K562 (cell line): ENCODE measurements around the gene DMBT1. TPM values are rescaled to one million over a fixed set of nuclear protein-coding genes. Genes with fewer than 3 reads are reported as not detected.

ENCODE experiments used
- ATAC-seq: fragments of 200-7000 bp; cut with Tn5 transposase; 3 replicates; pipeline ENCODE4 v1.9.1; 2020; ENCODE audit warnings: moderate library complexity
- BruUV-seq: library from RNA; stranded (reverse); fragments of 400-500 nt; replicated peaks from 2 replicates; lab custom pipeline; 2021; lab: Mats Ljungman, UMichigan
- CTCF ChIA-PET: fragments of 300-600 bp; formaldehyde crosslinking; extraction: SDS; loops from one replicate; lab custom pipeline; 2021; ENCODE audit warnings: low intra/inter-chr PET ratio; lab: Yijun Ruan, JAX
- POLR2A ChIA-PET: fragments of 300-600, 350-650 bp; sonication (Branson Sonifier 250); formaldehyde crosslinking; extraction: SDS; loops from one replicate; lab custom pipeline; 2021; ENCODE audit warnings: antibody characterized with exemption, inconsistent platforms; lab: Yijun Ruan, JAX
- DNase-seq, 4 experiments: peaks; one replicate each; pipeline versions ENCODE4 v3.0.0 to v3.0.0-alpha.2; 2011 to 2018; ENCODE audit warnings: low spot score in 3 of 4, mixed read lengths in 3 of 4; ENCODE audit errors: extremely low read depth in 1 of 4
- FAIRE-seq: peaks from 2 replicates; lab custom pipeline; 2011; peaks lifted over from hg19 to GRCh38; lab: Jason Lieb, UNC
- H2AFZ ChIP-seq: 2 replicates; pipeline ENCODE4 v1.6.0; 2011; ENCODE audit warnings: low read depth, low read length, control low read depth, inconsistent platforms
- H3K27ac ChIP-seq: fragments of 200-600 bp; 3 replicates; pipeline ENCODE4 v1.8.0; 2011; ENCODE audit warnings: low read depth, mild to moderate bottlenecking, control low read depth, inconsistent platforms, low read length, moderate library complexity, mixed read lengths; ENCODE audit errors: extremely low read depth
- H3K27me3 ChIP-seq, 2 experiments: fragments of 300-600 bp in 1 of 2; 2 replicates in 1 of 2; 3 replicates in 1 of 2; pipeline versions ENCODE4 v1.6.0 to v1.8.0; 2011; ENCODE audit warnings: inconsistent platforms in 2 of 2, low read length in 2 of 2, mild to moderate bottlenecking in 1 of 2, mixed read lengths in 1 of 2, moderate library complexity in 1 of 2; ENCODE audit not compliant: control insufficient read depth in 2 of 2, insufficient read depth in 2 of 2
- H3K36me3 ChIP-seq: fragments of 300-600 bp; 3 replicates; pipeline ENCODE4 v1.8.0; 2011; ENCODE audit warnings: mild to moderate bottlenecking, low read length, inconsistent platforms; ENCODE audit not compliant: control insufficient read depth, insufficient read depth
- H3K4me1 ChIP-seq, 2 experiments: fragments of 200-600 bp in 1 of 2; replicated peaks in 1 of 2; 2 replicates in 1 of 2; 3 replicates in 1 of 2; pipeline versions ENCODE4 v1.5.1 to v1.8.0; 2011; ENCODE audit warnings: inconsistent platforms in 2 of 2, low read length in 2 of 2, mild to moderate bottlenecking in 1 of 2, mixed read lengths in 1 of 2, moderate library complexity in 1 of 2; ENCODE audit not compliant: control insufficient read depth in 2 of 2, insufficient read depth in 2 of 2
- H3K4me2 ChIP-seq: 2 replicates; pipeline ENCODE4 v1.6.1; 2011; ENCODE audit warnings: low read length, control low read depth, inconsistent platforms, mixed read lengths; ENCODE audit not compliant: insufficient read depth
- H3K4me3 ChIP-seq: fragments of 200-600 bp; sonication (generic), shearing (Covaris generic); 2 replicates; pipeline ENCODE4 v1.5.1; 2016; ENCODE audit warnings: control low read depth, inconsistent platforms
- H3K79me2 ChIP-seq: fragments of 200-600 bp; 3 replicates; pipeline ENCODE4 v1.8.0; 2011; ENCODE audit warnings: low read length, inconsistent platforms; ENCODE audit not compliant: control insufficient read depth, insufficient read depth
- H3K9ac ChIP-seq, 2 experiments: 2 replicates each; pipeline versions ENCODE4 v1.6.0 to v1.6.1; 2011; ENCODE audit warnings: low read depth in 2 of 2, low read length in 2 of 2, control low read depth in 1 of 2, inconsistent platforms in 1 of 2, mild to moderate bottlenecking in 1 of 2, mixed read lengths in 1 of 2; ENCODE audit not compliant: insufficient read depth in 1 of 2
- H3K9me1 ChIP-seq: one replicate; pipeline ENCODE4 v1.6.0; 2011; ENCODE audit warnings: inconsistent platforms, mild to moderate bottlenecking, low read length, moderate library complexity; ENCODE audit not compliant: control insufficient read depth, insufficient read depth
- H3K9me3 ChIP-seq: replicated peaks from 2 replicates; pipeline ENCODE4 v1.5.1; 2011; ENCODE audit warnings: low read depth, low read length, inconsistent platforms; ENCODE audit not compliant: control insufficient read depth, insufficient read depth
- H4K20me1 ChIP-seq: replicated peaks from 2 replicates; pipeline ENCODE4 v1.6.1; 2011; ENCODE audit warnings: low read length, inconsistent platforms, mixed read lengths; ENCODE audit not compliant: control insufficient read depth, insufficient read depth
- ASH1L ChIP-seq: fragments of 450-650 bp; IDR thresholded peaks from 2 replicates; pipeline ENCODE4 v1.6.1; 2018; ENCODE audit warnings: borderline replicate concordance, mild to moderate bottlenecking, low read depth; ENCODE audit not compliant: partially characterized antibody
- BCLAF1 ChIP-seq, 2 experiments: fragments of 450-650 bp in 1 of 2; IDR thresholded peaks; 2 replicates each; pipeline ENCODE4 v1.6.1; 2011 to 2017; ENCODE audit warnings: low read depth in 2 of 2, antibody characterized with exemption in 1 of 2, borderline replicate concordance in 1 of 2, low read length in 1 of 2, mild to moderate bottlenecking in 1 of 2, mixed read lengths in 1 of 2; ENCODE audit not compliant: control insufficient read depth in 1 of 2
- KDM4B ChIP-seq, 2 experiments: fragments of 450-650 bp in 1 of 2; sonication (generic) in 1 of 2; IDR thresholded peaks; 2 replicates each; pipeline ENCODE4 v1.6.1; 2016 to 2017; ENCODE audit warnings: borderline replicate concordance in 2 of 2, antibody characterized with exemption in 1 of 2, low read depth in 1 of 2, mild to moderate bottlenecking in 1 of 2
- MBD2 ChIP-seq: sonication (generic); IDR thresholded peaks from 2 replicates; pipeline ENCODE4 v1.6.1; 2016; ENCODE audit warnings: low read depth, borderline replicate concordance
- MTA1 ChIP-seq: fragments of 450-650 bp; IDR thresholded peaks from 2 replicates; pipeline ENCODE4 v1.6.1; 2017; ENCODE audit warnings: borderline replicate concordance
- NR3C1 ChIP-seq: sonication (generic); formaldehyde crosslinking; IDR thresholded peaks from 2 replicates; pipeline ENCODE4 v1.8.1; 2022; ENCODE audit warnings: missing genetic modification reagents
- PYGO2 ChIP-seq: fragments of 450-650 bp; IDR thresholded peaks from 2 replicates; pipeline ENCODE4 v1.6.1; 2016; ENCODE audit warnings: mild to moderate bottlenecking, missing genetic modification characterization, moderate library complexity, missing compliant biosample characterization
- TEAD1 ChIP-seq, 2 experiments: fragments of 450-650 bp in 1 of 2; sonication (generic) in 1 of 2; formaldehyde crosslinking; IDR thresholded peaks; 2 replicates each; pipeline versions ENCODE4 v1.4.0 to v1.8.0; 2020 to 2022; ENCODE audit warnings: mild to moderate bottlenecking in 2 of 2, missing genetic modification reagents in 1 of 2
- ZBTB2 ChIP-seq: fragments of 450-650 bp; IDR thresholded peaks from 2 replicates; pipeline ENCODE4 v1.6.1; 2016; ENCODE audit warnings: antibody characterized with exemption
- ZNF384 ChIP-seq: IDR thresholded peaks from 2 replicates; pipeline ENCODE4 v1.6.1; 2012; ENCODE audit warnings: low read depth, low read length, improper control_type of control experiment
- WGBS: fragments of 100-300 bp; shearing (Covaris generic); methylation state at CpG from one replicate; pipeline ENCODE4 v1.1.6; 2016; ENCODE audit warnings: low coverage, mixed read lengths; ENCODE audit not compliant: insufficient coverage; ENCODE audit errors: missing lambda C conversion rate; 5-methylcytosine and 5-hydroxymethylcytosine counted together
- in situ Hi-C: fragments of 300-500 bp; cut with MboI; formaldehyde crosslinking; loops from 4 replicates; pipeline ENCODE4 v1.15.0; 2018; ENCODE audit warnings: inconsistent platforms, mixed read lengths
- intact Hi-C: fragments of 100-400 bp; cut with micrococcal nuclease; formaldehyde crosslinking; loops from 2 replicates; pipeline ENCODE4 v1.14.2; 2022
- polyA plus RNA-seq, 8 experiments: library from polyadenylated mRNA; depleted of rRNA in 4 of 8; stranded (reverse) in 5 of 8; unstranded in 3 of 8; fragments of >200 nt; fragmentation: Nextera tagmentation in 2 of 8; fragmentation: Illumina TruSeq in 1 of 8; extraction: Ambion mirVana in 2 of 8; extraction: Trizol in 1 of 8; gene quantifications; 2 replicates each; pipeline versions ENCODE4 v1.2.1 to v1.2.3, GENCODE V29; 2011 to 2014; ENCODE audit warnings: inconsistent platforms in 1 of 8, missing spikeins in 1 of 8
- total RNA-seq, 7 experiments: library from RNA; depleted of rRNA in 6 of 7; stranded (reverse); fragments of >200 nt in 6 of 7; fragmentation: Illumina TruSeq in 2 of 7; extraction: Trizol in 2 of 7; gene quantifications; 2 replicates each; pipeline versions ENCODE4 v1.2.1 to v1.2.3, GENCODE V29; 2011 to 2021; ENCODE audit warnings: low replicate concordance in 1 of 7
- TF ChIP-seq, protein P1 (sequence below): fragments of 250-450 bp; sonication (Bioruptor Pico); IDR thresholded peaks from 2 replicates; pipeline ENCODE4 v1.8.0; 2022; ENCODE audit warnings: moderate library complexity, mild to moderate bottlenecking, inconsistent platforms
- TF ChIP-seq, protein P2 (sequence below): fragments of 250-450 bp; sonication (Bioruptor Pico); IDR thresholded peaks from 2 replicates; pipeline ENCODE4 v1.9.0; 2021; ENCODE audit warnings: mild to moderate bottlenecking
- TF ChIP-seq, protein P3 (sequence below): fragments of 250-450 bp; sonication (Bioruptor Pico); IDR thresholded peaks from 2 replicates; pipeline ENCODE4 v1.8.0; 2022; ENCODE audit warnings: inconsistent platforms, mild to moderate bottlenecking, moderate library complexity, borderline replicate concordance

The DMBT1 gene
- total and polyA plus RNA-seq, 9 of the 15 experiments (the other 6 are each of a cell fraction or from before 2014, with no cell fraction given): 0.01 to 0.07 TPM; not detected in 7

- 0% methylated on average over 3 of the region's 3 CpGs for WGBS
- H2AFZ ChIP-seq: no peak overlapping the region
- BruUV-seq: no TSS peak
- H3K9me1 ChIP-seq: no peaks in the 10 kb centered on the region
- no peaks in the 10 kb centered on the region for H4K20me1 ChIP-seq
- peaks cover 0 to 7% of the 10 kb centered on the region in 2 experiments; a peak in 1 of 5 replicates for H3K27me3 ChIP-seq
- DNase-seq (no peak), ATAC-seq (no peak), FAIRE-seq (no peak)
- no peaks in the 10 kb centered on the region for H3K4me1 ChIP-seq
- no peak overlapping the region for H3K4me3 ChIP-seq
- no peaks in the 10 kb centered on the region for H3K79me2 ChIP-seq
- H3K9ac ChIP-seq: no peak overlapping the region
- H3K36me3 ChIP-seq: no peaks in the 10 kb centered on the region
- intact Hi-C loops: no loop called here
- no peaks in the 10 kb centered on the region for H3K9me3 ChIP-seq
- in situ Hi-C loops: no loop called here
- H3K4me2 ChIP-seq: no peak overlapping the region
- H3K27ac ChIP-seq: no peak overlapping the region
- ChIA-PET CTCF (no interaction called here), POLR2A (no interaction called here)
- no peak for TF ChIP-seq ZBTB2
- no peak for TF ChIP-seq MTA1
- no peak for TF ChIP-seq MBD2
- TF ChIP-seq, protein P1, sequence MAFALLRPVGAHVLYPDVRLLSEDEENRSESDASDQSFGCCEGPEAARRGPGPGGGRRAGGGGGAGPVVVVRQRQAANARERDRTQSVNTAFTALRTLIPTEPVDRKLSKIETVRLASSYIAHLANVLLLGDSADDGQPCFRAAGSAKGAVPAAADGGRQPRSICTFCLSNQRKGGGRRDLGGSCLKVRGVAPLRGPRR (CRISPR knock-in tag): no peak
- no peak for TF ChIP-seq PYGO2 (tag)
- TF ChIP-seq TEAD1 (CRISPR knock-in tag; IDR thresholded peaks at IDR 0.05): no peak
- TF ChIP-seq NR3C1 (CRISPR knock-in tag): no peak
- no peak for TF ChIP-seq ASH1L
- TF ChIP-seq, protein P2, sequence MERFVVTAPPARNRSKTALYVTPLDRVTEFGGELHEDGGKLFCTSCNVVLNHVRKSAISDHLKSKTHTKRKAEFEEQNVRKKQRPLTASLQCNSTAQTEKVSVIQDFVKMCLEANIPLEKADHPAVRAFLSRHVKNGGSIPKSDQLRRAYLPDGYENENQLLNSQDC (CRISPR knock-in tag): no peak
- TF ChIP-seq, protein P3, sequence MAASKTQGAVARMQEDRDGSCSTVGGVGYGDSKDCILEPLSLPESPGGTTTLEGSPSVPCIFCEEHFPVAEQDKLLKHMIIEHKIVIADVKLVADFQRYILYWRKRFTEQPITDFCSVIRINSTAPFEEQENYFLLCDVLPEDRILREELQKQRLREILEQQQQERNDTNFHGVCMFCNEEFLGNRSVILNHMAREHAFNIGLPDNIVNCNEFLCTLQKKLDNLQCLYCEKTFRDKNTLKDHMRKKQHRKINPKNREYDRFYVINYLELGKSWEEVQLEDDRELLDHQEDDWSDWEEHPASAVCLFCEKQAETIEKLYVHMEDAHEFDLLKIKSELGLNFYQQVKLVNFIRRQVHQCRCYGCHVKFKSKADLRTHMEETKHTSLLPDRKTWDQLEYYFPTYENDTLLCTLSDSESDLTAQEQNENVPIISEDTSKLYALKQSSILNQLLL: no peak
- TF ChIP-seq BCLAF1 (IDR thresholded peaks at IDR 0.05; ENCODE audit: borderline replicate concordance in 1 of 2, control insufficient read depth in 1 of 2, low read depth in 2 of 2, low read length in 1 of 2): no peak
- no peak for TF ChIP-seq ZNF384
- no peak for TF ChIP-seq KDM4B (IDR thresholded peaks at IDR 0.05; ENCODE audit: borderline replicate concordance in 2 of 2, low read depth in 1 of 2)
Measured at GRCh38 chr10:122555442-122555841, 5.1 kb upstream of the DMBT1 start.
